Measurements from ENCODE around the gene STK39.

DNA sequence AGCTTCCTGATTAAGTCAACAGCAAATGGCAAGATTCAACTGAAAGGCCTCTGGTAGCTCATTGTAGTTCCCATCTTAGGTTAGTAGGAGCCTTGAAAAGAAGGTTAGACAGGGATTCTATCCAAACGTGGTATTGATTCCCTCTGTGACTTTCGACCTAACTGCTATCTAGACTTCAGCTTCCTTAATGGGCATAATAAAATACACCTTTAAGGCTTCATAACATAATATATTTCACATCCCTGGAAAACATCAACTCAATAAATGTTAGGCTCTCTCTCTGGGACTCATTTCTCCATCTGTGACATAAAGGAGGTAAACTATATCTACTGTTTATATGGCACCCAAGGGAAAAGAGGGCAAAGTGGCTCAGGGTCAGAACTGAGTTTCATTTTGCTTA, 60.9 kb downstream of the STK39 start:
- TF ChIP-seq CHD2 (IDR thresholded peaks at IDR 0.05; ENCODE audit: low read length, partially characterized antibody) (no peak), E2F6 (IDR thresholded peaks at IDR 0.05; ENCODE audit: borderline replicate concordance, low read depth) (no peak)
- TF ChIP-seq, protein P1, sequence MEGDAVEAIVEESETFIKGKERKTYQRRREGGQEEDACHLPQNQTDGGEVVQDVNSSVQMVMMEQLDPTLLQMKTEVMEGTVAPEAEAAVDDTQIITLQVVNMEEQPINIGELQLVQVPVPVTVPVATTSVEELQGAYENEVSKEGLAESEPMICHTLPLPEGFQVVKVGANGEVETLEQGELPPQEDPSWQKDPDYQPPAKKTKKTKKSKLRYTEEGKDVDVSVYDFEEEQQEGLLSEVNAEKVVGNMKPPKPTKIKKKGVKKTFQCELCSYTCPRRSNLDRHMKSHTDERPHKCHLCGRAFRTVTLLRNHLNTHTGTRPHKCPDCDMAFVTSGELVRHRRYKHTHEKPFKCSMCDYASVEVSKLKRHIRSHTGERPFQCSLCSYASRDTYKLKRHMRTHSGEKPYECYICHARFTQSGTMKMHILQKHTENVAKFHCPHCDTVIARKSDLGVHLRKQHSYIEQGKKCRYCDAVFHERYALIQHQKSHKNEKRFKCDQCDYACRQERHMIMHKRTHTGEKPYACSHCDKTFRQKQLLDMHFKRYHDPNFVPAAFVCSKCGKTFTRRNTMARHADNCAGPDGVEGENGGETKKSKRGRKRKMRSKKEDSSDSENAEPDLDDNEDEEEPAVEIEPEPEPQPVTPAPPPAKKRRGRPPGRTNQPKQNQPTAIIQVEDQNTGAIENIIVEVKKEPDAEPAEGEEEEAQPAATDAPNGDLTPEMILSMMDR (IDR thresholded peaks at IDR 0.05) = no peak
- TF ChIP-seq, protein P2, sequence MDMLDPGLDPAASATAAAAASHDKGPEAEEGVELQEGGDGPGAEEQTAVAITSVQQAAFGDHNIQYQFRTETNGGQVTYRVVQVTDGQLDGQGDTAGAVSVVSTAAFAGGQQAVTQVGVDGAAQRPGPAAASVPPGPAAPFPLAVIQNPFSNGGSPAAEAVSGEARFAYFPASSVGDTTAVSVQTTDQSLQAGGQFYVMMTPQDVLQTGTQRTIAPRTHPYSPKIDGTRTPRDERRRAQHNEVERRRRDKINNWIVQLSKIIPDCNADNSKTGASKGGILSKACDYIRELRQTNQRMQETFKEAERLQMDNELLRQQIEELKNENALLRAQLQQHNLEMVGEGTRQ (IDR thresholded peaks at IDR 0.05) = no peak

All from A549 (cell line).